ENCODE data around the gene SLC8A1.
A peak's percentile ranks its signal among the peaks of the same experiment; 100 is the strongest.

The SLC8A1 gene

GRCh38 chr2:40128796-40129195, 323.1 kb downstream of the SLC8A1 start:
- DNase-seq: no peak

- no peak for DNase-seq
These were observed 323.9 kb downstream of the SLC8A1 start for GRCh38 chr2:40127890-40128557.

- DNase-seq: no peak
These were observed 324.7 kb downstream of the SLC8A1 start for GRCh38 chr2:40127146-40127545.

- no peak for DNase-seq
These were observed 325.9 kb downstream of the SLC8A1 start for GRCh38 chr2:40126006-40126405.

GRCh38 chr2:40123746-40124145, 328.1 kb downstream of the SLC8A1 start:
- DNase-seq: no peak

- DNase-seq: no peak
These were observed 328.6 kb downstream of the SLC8A1 start for GRCh38 chr2:40123326-40123725.

- DNase-seq: no peak
These were observed 330.9 kb downstream of the SLC8A1 start for GRCh38 chr2:40120957-40121356.

- DNase-seq: no peak
These were observed 331.9 kb downstream of the SLC8A1 start for GRCh38 chr2:40120026-40120425.

- peak in 2 of 3 experiments; percentile 8 to 41 for DNase-seq
These were observed 333.3 kb downstream of the SLC8A1 start for GRCh38 chr2:40118622-40119021.

GRCh38 chr2:40115894-40116293, 336.0 kb downstream of the SLC8A1 start:
- DNase-seq: no peak

- no peak for DNase-seq
These were observed 336.5 kb downstream of the SLC8A1 start for GRCh38 chr2:40115348-40115747.

GRCh38 chr2:40113997-40114396, 337.9 kb downstream of the SLC8A1 start:
- peak in 1 of 3 experiments; percentile 86 for DNase-seq

- DNase-seq: peak in 1 of 3 experiments; percentile 55
These were observed 338.5 kb downstream of the SLC8A1 start for GRCh38 chr2:40113272-40113968.

- no peak for DNase-seq
These were observed 342.5 kb downstream of the SLC8A1 start for GRCh38 chr2:40109381-40109780.

- DNase-seq: no peak
These were observed 343.0 kb downstream of the SLC8A1 start for GRCh38 chr2:40108851-40109250.

- DNase-seq: no peak
These were observed 345.8 kb downstream of the SLC8A1 start for GRCh38 chr2:40106061-40106460.

GRCh38 chr2:40105593-40105992, 346.3 kb downstream of the SLC8A1 start:
- DNase-seq: peak in 1 of 3 experiments; percentile 80

- DNase-seq: peak in 1 of 3 experiments; percentile 24
These were observed 348.3 kb downstream of the SLC8A1 start for GRCh38 chr2:40103590-40103989.

- no peak for DNase-seq
These were observed 348.7 kb downstream of the SLC8A1 start for GRCh38 chr2:40103163-40103562.

- no peak for DNase-seq
These were observed 349.4 kb downstream of the SLC8A1 start for GRCh38 chr2:40102447-40102846.

- peak; percentile 36 to 90 (median 70) for DNase-seq
These were observed 350.7 kb downstream of the SLC8A1 start for GRCh38 chr2:40101131-40101575.

GRCh38 chr2:40100676-40101075, 351.2 kb downstream of the SLC8A1 start:
- DNase-seq: no peak

GRCh38 chr2:40098786-40099470, 353.0 kb downstream of the SLC8A1 start:
- no peak for DNase-seq

Measured in NCI-H1417 (cell line).